COR-L47 (cell line): ENCODE data around the gene SCRN1.

Experiments
- DNase-seq: peaks from one replicate; lab custom pipeline; 2025; lab: John Stamatoyannopoulos, UW

Gene SCRN1

GRCh38 chr7:30005464-30005863 is 15.9 kb upstream of the SCRN1 start:
- no peak for DNase-seq

GRCh38 chr7:30003098-30003497 is 13.5 kb upstream of the SCRN1 start:
- DNase-seq, result no peak

GRCh38 chr7:30001998-30002397 is 12.4 kb upstream of the SCRN1 start:
- DNase-seq, result no peak

GRCh38 chr7:29998489-29998888 is 8.9 kb upstream of the SCRN1 start:
- no peak for DNase-seq

- no peak for DNase-seq
These were observed 6.7 kb upstream of the SCRN1 start for GRCh38 chr7:29996321-29996720.

- DNase-seq, result no peak
These were observed 6.1 kb upstream of the SCRN1 start for GRCh38 chr7:29995652-29996051.

GRCh38 chr7:29993140-29993539 is 3.5 kb upstream of the SCRN1 start:
- no peak for DNase-seq

GRCh38 chr7:29991937-29992336 is 2.3 kb upstream of the SCRN1 start:
- DNase-seq, result no peak

- DNase-seq, result no peak
These were observed 1.3 kb upstream of the SCRN1 start for GRCh38 chr7:29990931-29991330.

GRCh38 chr7:29988424-29989256 is 961 bp downstream of the SCRN1 start:
- DNase-seq, result peak; percentile 15

GRCh38 chr7:29987811-29988317 is 1.7 kb downstream of the SCRN1 start:
- DNase-seq, result no peak

- no peak for DNase-seq
These were observed 2.5 kb downstream of the SCRN1 start for GRCh38 chr7:29987083-29987482.

- DNase-seq, result no peak
These were observed 9.4 kb downstream of the SCRN1 start for GRCh38 chr7:29980151-29980550.

GRCh38 chr7:29977886-29978651 is 11.5 kb downstream of the SCRN1 start:
- DNase-seq, result no peak

- no peak for DNase-seq
These were observed 12.8 kb downstream of the SCRN1 start for GRCh38 chr7:29976673-29977415.

- DNase-seq, result no peak
These were observed 13.3 kb downstream of the SCRN1 start for GRCh38 chr7:29976266-29976665.

GRCh38 chr7:29975561-29975960 is 14.0 kb downstream of the SCRN1 start:
- DNase-seq, result no peak

GRCh38 chr7:29974286-29974685 is 15.3 kb downstream of the SCRN1 start:
- DNase-seq, result no peak

GRCh38 chr7:29972315-29972669 is 17.3 kb downstream of the SCRN1 start:
- no peak for DNase-seq

- no peak for DNase-seq
These were observed 17.9 kb downstream of the SCRN1 start for GRCh38 chr7:29971566-29972314.

- DNase-seq, result no peak
These were observed 19.4 kb downstream of the SCRN1 start for GRCh38 chr7:29970158-29970557.

GRCh38 chr7:29969738-29970137 is 19.9 kb downstream of the SCRN1 start:
- no peak for DNase-seq
